ENCODE results near the gene MPDZ. TPM values are rescaled to one million over a fixed set of nuclear protein-coding genes. Genes with fewer than 3 reads are reported as not detected.

Gene MPDZ
- total RNA-seq, 1 donor from 2014 or later = 88.3 TPM

GRCh38 chr9:13078164-13078563, 201.3 kb downstream of the MPDZ start:
- Histone ChIP-seq H3K27me3 (no peaks in the 10 kb centered on the region), H2AFZ (replicated peaks) (no peak overlapping the region), H4K20me1 (ENCODE audit: low read depth) (no peaks in the 10 kb centered on the region), H3K4me3 (no peak overlapping the region), H3K9ac (no peak overlapping the region), H3K36me3 (no peaks in the 10 kb centered on the region), H3K79me2 (ENCODE audit: low read depth) (no peaks in the 10 kb centered on the region), H3K27ac (no peak overlapping the region), H3K9me3 (ENCODE audit: low read depth) (no peaks in the 10 kb centered on the region), H3K4me1 (no peaks in the 10 kb centered on the region), H3K4me2 (no peak overlapping the region), H3F3A (ENCODE audit: low read depth) (no peaks in the 10 kb centered on the region)
- H3K27ac Mint-ChIP-seq = no peak overlapping the region
- no peak for TF ChIP-seq EZH2 (IDR thresholded peaks at IDR 0.05)
- no peak for TF ChIP-seq CTCF (IDR thresholded peaks at IDR 0.05)
- TF ChIP-seq EZH2phosphoT487 (IDR thresholded peaks at IDR 0.05) = no peak
- DNase-seq (ENCODE audit: low spot score) = no peak
- no peaks in the 10 kb centered on the region for H3K4me1 Mint-ChIP-seq
- no peaks in the 10 kb centered on the region for H3K36me3 Mint-ChIP-seq
- no peaks in the 10 kb centered on the region for H3K27me3 Mint-ChIP-seq (ENCODE audit: insufficient read depth, low read depth)
- H3K9me3 Mint-ChIP-seq = peaks cover 6% of the 10 kb centered on the region
- no peak overlapping the region for H3K4me3 Mint-ChIP-seq

GRCh38 chr9:13076616-13077015, 202.9 kb downstream of the MPDZ start:
- no peaks in the 10 kb centered on the region for H3F3A ChIP-seq (ENCODE audit: low read depth)
- H3K9me3 Mint-ChIP-seq = peaks cover 6% of the 10 kb centered on the region
- no peak overlapping the region for H3K4me3 Mint-ChIP-seq
- H4K20me1 ChIP-seq (ENCODE audit: low read depth) = no peaks in the 10 kb centered on the region
- no peak overlapping the region for H3K9ac ChIP-seq
- TF ChIP-seq EZH2 (IDR thresholded peaks at IDR 0.05) (no peak), EZH2phosphoT487 (IDR thresholded peaks at IDR 0.05) (no peak), CTCF (IDR thresholded peaks at IDR 0.05) (no peak)
- H3K36me3 Mint-ChIP-seq = no peaks in the 10 kb centered on the region
- H3K79me2 ChIP-seq (ENCODE audit: low read depth) = no peaks in the 10 kb centered on the region
- H2AFZ ChIP-seq (replicated peaks) = no peak overlapping the region
- no peak overlapping the region for H3K4me3 ChIP-seq
- no peaks in the 10 kb centered on the region for H3K9me3 ChIP-seq (ENCODE audit: low read depth)
- DNase-seq (ENCODE audit: low spot score) = no peak
- H3K4me2 ChIP-seq = no peak overlapping the region
- H3K27me3 Mint-ChIP-seq (ENCODE audit: insufficient read depth, low read depth) = no peaks in the 10 kb centered on the region
- H3K27ac Mint-ChIP-seq = no peak overlapping the region
- H3K27ac ChIP-seq = no peak overlapping the region
- H3K36me3 ChIP-seq = no peaks in the 10 kb centered on the region
- no peaks in the 10 kb centered on the region for H3K4me1 ChIP-seq
- H3K27me3 ChIP-seq = no peaks in the 10 kb centered on the region
- H3K4me1 Mint-ChIP-seq = no peaks in the 10 kb centered on the region

GRCh38 chr9:13071921-13072320, 207.6 kb downstream of the MPDZ start:
- Histone ChIP-seq H3K4me2 (no peak overlapping the region), H4K20me1 (ENCODE audit: low read depth) (no peaks in the 10 kb centered on the region), H3K4me1 (no peaks in the 10 kb centered on the region), H3K9me3 (ENCODE audit: low read depth) (no peaks in the 10 kb centered on the region), H3K27me3 (no peaks in the 10 kb centered on the region), H3K4me3 (no peak overlapping the region), H3K79me2 (ENCODE audit: low read depth) (no peaks in the 10 kb centered on the region), H3K27ac (no peak overlapping the region), H3K9ac (no peak overlapping the region), H2AFZ (replicated peaks) (no peak overlapping the region), H3F3A (ENCODE audit: low read depth) (no peaks in the 10 kb centered on the region), H3K36me3 (no peaks in the 10 kb centered on the region)
- no peaks in the 10 kb centered on the region for H3K36me3 Mint-ChIP-seq
- DNase-seq (ENCODE audit: low spot score) = no peak
- TF ChIP-seq EZH2 (IDR thresholded peaks at IDR 0.05) (no peak), CTCF (IDR thresholded peaks at IDR 0.05) (no peak), EZH2phosphoT487 (IDR thresholded peaks at IDR 0.05) (no peak)
- H3K27me3 Mint-ChIP-seq (ENCODE audit: insufficient read depth, low read depth) = no peaks in the 10 kb centered on the region
- H3K4me1 Mint-ChIP-seq = no peaks in the 10 kb centered on the region
- H3K9me3 Mint-ChIP-seq = peaks cover 6% of the 10 kb centered on the region
- H3K27ac Mint-ChIP-seq = no peak overlapping the region
- no peak overlapping the region for H3K4me3 Mint-ChIP-seq

All from neural progenitor cell (in vitro differentiated cells).